ENCODE data around the gene RBM5. TPM values are rescaled to one million over a fixed set of nuclear protein-coding genes. Genes with fewer than 3 reads are reported as not detected.

Gene RBM5
- polyA plus RNA-seq, 6 donors from 2014 or later = 33.9 to 88.8 (median 37.7) TPM

DNA sequence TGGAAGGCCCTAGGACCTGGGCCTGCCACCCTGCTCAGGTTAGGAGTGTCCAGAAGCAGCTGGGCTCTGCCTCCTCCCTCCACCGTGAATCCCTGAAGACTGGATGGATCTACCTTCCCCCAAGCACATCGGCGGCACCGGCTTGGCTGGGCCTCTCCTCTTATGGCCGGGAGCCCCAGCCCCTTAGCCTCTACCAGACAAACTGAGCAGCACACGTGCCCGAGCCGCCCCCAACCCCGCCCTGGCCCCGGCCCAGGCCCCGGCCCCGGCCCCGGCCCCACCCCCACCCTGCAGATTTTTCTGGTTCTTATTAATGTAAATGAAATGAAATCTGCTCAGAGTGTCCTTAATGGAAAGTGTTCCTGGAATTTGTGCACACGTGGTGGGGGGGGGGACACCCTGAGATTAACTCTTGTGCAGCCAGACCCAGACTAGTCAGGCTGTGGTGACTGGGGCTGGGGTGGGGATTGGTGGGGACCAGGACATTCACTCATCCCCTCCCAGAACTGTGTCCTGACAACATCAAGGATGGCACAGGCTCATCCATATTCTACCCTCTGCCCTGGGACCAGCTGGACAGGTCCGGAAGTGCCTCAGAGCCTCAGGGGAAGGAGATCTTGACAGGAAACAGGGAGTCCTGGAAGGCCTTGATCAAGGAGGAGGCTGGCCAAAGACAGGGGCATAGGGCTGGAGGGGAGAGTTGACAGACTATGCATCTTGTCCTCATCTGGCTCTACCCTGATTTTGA is 35.5 kb downstream of the RBM5 start:
- Mint-ChIP-seq H3K27me3 (no peaks in the 10 kb centered on the region), H3K9me3 (no peaks in the 10 kb centered on the region), H3K36me3 (no peaks in the 10 kb centered on the region), H3K4me3 (no peak overlapping the region), H3K27ac (peak overlapping the region in 1 of 6 donors; percentile 63), H3K4me1 (peaks cover 6 to 10% (median 7%) of the 10 kb centered on the region in 3 donors)
- ATAC-seq (ENCODE audit: low read depth in 2 of 2) = no peak
- no peak for DNase-seq

DNA sequence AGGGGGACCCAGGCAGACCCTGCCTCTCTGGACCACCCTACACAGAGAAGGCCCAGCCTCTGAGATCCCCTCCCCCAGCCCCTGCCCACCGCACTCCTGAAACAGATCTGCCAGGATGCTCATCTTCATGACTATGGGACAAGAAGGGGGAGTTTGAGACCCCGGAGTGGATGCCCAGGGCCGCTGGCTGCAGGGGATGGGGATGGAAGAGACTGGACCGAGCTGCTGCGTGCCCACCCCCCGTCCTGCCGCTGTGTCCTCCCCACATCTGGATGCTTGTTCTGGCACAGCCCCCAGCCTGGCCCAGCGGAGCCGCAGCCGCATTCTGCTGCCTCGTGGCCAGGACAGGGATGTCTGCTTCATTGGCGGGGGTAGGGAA is 36.1 kb downstream of the RBM5 start:
- no peaks in the 10 kb centered on the region for H3K9me3 Mint-ChIP-seq

DNA sequence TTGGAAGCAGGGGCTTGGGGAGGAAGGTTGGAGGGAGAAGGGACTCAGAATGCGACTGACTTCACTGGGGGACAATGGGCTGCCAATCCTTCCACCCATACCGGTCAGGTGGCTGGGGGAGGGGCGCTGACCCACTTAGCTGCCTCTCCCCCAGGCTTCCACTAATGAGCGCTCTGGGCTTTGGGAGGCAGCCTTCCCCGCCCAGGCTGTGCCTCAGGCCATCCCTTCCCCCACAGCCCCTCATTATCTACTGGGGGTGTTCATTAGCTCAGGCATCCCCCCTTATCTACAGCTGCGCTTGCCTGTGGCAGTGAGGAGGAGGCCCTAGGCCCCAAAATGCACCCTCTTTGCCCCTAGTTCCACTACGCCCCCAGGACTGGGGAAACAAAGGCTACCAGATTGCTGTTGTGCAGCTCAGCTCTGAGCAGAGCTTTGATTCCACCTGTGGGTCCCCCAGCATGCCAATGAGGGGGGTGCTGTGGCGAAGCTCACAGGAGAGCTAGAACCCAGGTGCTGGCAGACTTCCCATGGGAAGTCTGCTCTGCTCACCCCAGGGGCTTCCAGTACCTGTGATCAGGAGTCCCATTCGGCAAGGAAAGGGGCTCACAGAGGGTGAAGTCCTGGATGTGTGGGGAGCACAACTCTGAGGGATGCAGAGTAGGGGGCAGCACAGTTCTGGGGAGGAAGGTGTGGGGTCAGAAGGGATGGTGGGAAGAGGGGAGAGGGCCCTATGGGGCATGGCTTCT is 37.0 kb downstream of the RBM5 start:
- H3K9me3 Mint-ChIP-seq = no peaks in the 10 kb centered on the region
- no peaks in the 10 kb centered on the region for H3K27me3 Mint-ChIP-seq
- no peak for ATAC-seq (ENCODE audit: low read depth in 2 of 2)
- H3K4me3 Mint-ChIP-seq = no peak overlapping the region
- H3K36me3 Mint-ChIP-seq = no peaks in the 10 kb centered on the region
- H3K27ac Mint-ChIP-seq = no peak overlapping the region
- no peak for DNase-seq
- peaks cover 6 to 10% (median 7%) of the 10 kb centered on the region in 3 donors for H3K4me1 Mint-ChIP-seq

More for the DNA sequence above, 36.1 kb downstream of the RBM5 start:
- H3K4me3 Mint-ChIP-seq = no peak overlapping the region
- no peak overlapping the region for H3K27ac Mint-ChIP-seq
- H3K27me3 Mint-ChIP-seq = no peaks in the 10 kb centered on the region
- ATAC-seq (ENCODE audit: low read depth in 2 of 2) (no peak), DNase-seq (no peak)
- peaks cover 6 to 10% (median 7%) of the 10 kb centered on the region in 3 donors for H3K4me1 Mint-ChIP-seq
- no peaks in the 10 kb centered on the region for H3K36me3 Mint-ChIP-seq

DNA sequence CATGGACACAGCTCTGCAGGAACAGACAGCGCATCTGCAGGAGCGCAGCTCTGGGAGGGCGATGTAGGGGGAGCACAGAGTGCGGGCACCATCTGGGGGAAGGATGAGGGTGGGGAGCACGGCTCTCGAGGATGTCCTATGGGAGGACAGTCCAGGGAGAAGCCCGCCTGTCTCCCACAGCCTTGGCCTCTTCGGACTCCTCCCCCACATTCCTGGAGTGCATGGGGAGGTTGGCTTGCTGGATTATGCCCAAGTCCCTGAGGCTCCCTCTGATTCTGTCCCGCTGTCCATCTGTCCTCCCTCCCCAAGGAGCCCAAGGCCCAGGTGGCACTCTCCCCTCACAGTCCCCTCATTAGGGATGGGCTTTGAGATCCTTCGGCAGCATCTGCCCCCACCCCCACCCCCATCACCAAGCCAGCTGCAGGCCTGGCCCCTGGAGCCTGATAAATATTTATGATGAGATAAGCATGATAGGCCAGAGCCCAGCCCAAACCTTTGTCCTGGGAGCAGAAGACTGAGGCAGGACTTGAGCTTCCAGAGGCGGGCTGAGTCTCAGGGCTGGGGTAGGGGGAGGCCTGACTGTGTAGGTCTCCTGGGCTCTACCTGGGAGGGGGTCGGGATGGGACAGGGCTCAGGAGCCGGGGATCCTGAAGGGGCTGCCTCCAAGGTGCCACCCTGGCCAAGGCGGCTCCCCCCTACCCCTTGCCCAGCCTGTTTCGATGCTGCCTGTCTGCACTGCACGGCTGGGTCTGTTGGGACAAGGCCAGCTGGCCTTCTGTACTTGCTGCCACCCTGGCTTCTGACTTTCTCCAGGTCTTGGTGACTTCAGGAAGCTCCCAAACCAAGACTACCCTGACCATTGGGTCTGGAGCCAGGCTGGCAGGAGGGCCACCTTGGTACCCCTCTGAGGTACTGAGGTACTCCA is 37.8 kb downstream of the RBM5 start:
- Mint-ChIP-seq H3K4me1 (peaks cover 6 to 10% (median 7%) of the 10 kb centered on the region in 3 donors), H3K36me3 (no peaks in the 10 kb centered on the region), H3K9me3 (no peaks in the 10 kb centered on the region), H3K4me3 (no peak overlapping the region), H3K27me3 (no peaks in the 10 kb centered on the region), H3K27ac (no peak overlapping the region)
- ATAC-seq (ENCODE audit: low read depth in 2 of 2) (no peak), DNase-seq (no peak)

DNA sequence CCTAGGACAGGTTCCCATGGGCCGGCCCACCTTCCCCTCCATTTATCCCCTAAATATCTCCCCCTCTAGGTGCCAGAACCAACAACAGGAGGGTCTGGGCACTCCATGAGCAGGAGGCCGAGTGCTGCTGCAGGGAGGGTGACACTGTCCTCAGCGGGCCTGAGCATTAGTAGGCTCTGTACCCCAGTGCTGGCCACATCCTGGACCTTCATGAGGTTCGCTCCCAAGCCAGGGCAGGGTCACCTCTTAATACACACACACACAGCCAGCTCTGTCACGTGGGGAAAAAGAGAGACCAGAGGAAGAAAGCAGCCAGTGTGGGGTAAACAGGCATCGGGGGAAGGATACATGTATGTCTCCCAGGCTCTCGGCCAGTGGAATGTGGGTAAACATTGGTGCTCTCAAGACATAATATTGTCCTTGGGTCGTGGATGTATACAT is 38.6 kb downstream of the RBM5 start:
- DNase-seq = no peak
- Mint-ChIP-seq H3K4me3 (peak overlapping the region in 1 of 8 donors; percentile 5), H3K27ac (no peak overlapping the region), H3K4me1 (peaks cover 6 to 9% (median 7%) of the 10 kb centered on the region in 3 donors), H3K9me3 (no peaks in the 10 kb centered on the region), H3K36me3 (no peaks in the 10 kb centered on the region), H3K27me3 (no peaks in the 10 kb centered on the region)
- ATAC-seq (ENCODE audit: low read depth in 2 of 2) = no peak

DNA sequence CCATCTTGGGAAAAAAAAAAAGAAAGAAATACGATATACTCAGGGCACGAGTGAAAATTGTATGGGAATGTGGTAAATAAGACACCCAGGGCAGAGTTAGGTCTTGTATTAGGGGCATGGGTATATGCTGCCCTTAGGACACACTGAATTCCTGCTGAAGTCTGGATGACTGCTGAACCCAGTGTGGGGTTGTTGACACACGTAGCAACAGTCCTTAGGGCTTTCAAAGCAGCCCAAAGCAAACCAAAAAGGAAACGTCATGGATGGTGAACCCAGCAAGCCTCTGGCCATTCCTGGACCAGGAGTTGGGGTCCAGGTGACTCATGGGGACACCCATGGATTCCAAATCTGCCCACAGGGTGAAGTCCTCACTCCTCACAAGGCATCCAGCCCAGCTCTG is 39.3 kb downstream of the RBM5 start:
- H3K4me3 Mint-ChIP-seq = no peak overlapping the region
- H3K36me3 Mint-ChIP-seq = no peaks in the 10 kb centered on the region
- H3K4me1 Mint-ChIP-seq = peaks cover 6 to 7% (median 6%) of the 10 kb centered on the region in 3 donors
- H3K27ac Mint-ChIP-seq = no peak overlapping the region
- ATAC-seq (ENCODE audit: low read depth in 2 of 2) = no peak
- no peak for DNase-seq
- no peaks in the 10 kb centered on the region for H3K9me3 Mint-ChIP-seq
- peaks cover 0 to 2% (median 0%) of the 10 kb centered on the region in 3 donors for H3K27me3 Mint-ChIP-seq

DNA sequence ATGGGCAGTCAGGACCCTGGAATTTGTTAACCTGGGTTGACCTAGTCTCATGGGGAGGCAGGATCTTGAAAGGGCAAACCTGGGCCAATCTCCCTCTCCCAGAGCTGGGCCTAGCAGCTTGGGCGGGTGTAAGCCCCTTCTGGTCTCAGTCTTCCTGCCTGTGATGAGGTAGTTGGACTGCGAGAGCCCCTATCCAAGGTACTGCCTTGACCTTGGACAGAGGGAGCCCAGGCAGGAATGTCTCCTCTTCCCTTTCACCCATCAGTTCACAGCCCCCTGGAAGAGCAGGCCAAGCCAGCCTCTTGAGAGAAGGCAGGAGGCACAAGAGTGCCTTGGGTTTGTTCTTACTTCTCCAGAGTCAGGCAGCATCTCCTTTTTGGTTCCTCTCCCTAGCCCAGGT is 41.7 kb downstream of the RBM5 start:
- Mint-ChIP-seq H3K27me3 (peaks cover 0 to 18% (median 0%) of the 10 kb centered on the region in 3 donors), H3K4me1 (no peaks in the 10 kb centered on the region), H3K9me3 (no peaks in the 10 kb centered on the region), H3K27ac (no peak overlapping the region), H3K36me3 (no peaks in the 10 kb centered on the region), H3K4me3 (no peak overlapping the region)
- DNase-seq = no peak
- ATAC-seq (ENCODE audit: low read depth in 2 of 2) = no peak

DNA sequence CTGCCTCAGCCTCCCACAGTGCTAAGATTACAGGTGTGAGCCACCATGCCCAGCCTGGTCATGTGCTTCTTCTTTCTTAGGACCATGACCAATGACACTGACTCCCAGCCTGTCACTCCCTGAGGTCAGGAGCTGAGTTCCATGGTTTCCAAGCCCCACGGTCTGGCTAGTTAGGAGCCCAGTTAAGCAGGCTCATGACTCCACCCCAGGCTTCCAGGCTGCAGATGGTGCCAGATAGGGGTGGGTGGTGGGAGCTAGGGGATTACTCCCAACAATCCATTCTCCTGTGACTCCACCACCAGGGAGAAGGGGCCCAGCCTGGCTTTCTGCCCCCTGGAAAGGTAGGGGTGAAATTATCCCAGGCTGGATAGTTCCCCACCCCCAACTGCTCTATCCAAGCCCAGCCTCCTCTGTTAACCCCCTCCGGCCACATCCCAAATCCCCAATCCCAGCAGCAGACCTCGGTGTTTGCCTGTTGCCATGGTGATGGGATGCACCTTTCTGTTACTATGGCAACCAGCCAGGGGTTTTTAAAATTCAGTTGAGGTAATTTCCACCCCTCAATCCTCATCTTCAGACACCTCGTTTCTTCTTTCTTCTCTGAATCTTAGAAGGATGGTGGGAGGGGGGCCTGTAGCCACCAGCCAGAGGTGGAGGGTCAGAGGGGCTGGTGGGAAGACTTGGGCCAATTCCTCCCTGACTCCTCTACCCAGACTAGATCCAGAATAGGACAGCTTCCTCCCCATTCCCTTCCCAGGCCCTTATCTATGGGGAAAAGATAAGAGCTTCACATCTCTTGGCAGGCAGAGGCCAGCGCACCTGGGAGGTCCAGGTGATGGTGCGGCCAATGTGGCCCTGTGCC is 43.9 kb downstream of the RBM5 start:
- Mint-ChIP-seq H3K9me3 (no peaks in the 10 kb centered on the region), H3K27me3 (peaks cover 0 to 26% (median 0%) of the 10 kb centered on the region in 3 donors), H3K27ac (peak overlapping the region in 2 of 6 donors; percentile 42 to 65), H3K4me1 (no peaks in the 10 kb centered on the region), H3K36me3 (no peaks in the 10 kb centered on the region), H3K4me3 (peak overlapping the region in 1 of 8 donors; percentile 55)
- ATAC-seq (ENCODE audit: low read depth in 2 of 2) (no peak), DNase-seq (no peak)

DNA sequence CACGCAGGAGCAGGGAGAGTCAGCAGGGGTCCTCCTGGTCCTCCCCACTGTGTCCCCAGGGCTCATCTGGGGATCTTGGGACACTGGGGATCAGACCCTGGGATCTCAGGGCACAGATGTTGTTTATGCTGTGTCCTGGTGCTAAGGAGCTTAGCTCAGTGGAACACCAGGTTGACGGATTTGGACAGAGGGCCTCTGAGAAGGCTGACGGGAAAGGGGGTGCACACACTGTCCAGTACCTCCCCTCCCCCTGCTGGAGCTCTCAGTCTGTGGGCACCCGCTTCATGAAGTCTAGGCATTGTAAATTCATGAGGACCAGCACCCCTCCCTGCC is 44.5 kb downstream of the RBM5 start:
- H3K27me3 Mint-ChIP-seq = peaks cover 0 to 28% (median 2%) of the 10 kb centered on the region in 3 donors
- H3K4me3 Mint-ChIP-seq = peak overlapping the region in 1 of 8 donors; percentile 82
- no peaks in the 10 kb centered on the region for H3K9me3 Mint-ChIP-seq
- DNase-seq (no peak), ATAC-seq (ENCODE audit: low read depth in 2 of 2) (no peak)
- H3K27ac Mint-ChIP-seq = no peak overlapping the region
- H3K36me3 Mint-ChIP-seq = no peaks in the 10 kb centered on the region
- peaks cover 0 to 1% (median under 1%) of the 10 kb centered on the region in 3 donors for H3K4me1 Mint-ChIP-seq

DNA sequence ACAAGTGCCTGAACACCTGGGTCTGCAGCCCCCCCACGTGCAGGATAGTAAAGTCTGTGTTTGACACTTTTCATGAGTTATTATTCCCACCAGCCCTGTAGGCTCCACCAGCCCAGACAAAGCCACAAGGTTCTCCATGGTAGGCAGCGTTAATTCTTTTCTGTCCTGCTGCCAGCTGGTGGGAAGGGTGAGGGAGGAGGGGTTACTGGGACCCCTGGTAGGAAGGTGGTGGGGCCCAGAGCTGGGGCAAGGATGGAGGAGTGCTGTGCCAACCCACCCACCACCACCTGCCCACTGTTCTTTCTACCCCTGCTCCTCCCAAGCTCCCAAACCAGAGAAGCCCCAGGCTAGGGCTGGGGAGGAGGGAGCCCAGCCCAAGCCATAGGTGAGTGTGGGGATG is 45.6 kb downstream of the RBM5 start:
- no peak for ATAC-seq (ENCODE audit: low read depth in 2 of 2)
- Mint-ChIP-seq H3K27me3 (peaks cover 0 to 38% (median 12%) of the 10 kb centered on the region in 3 donors), H3K4me1 (peaks cover 4 to 10% (median 5%) of the 10 kb centered on the region in 3 donors), H3K27ac (no peak overlapping the region), H3K4me3 (no peak overlapping the region), H3K9me3 (no peaks in the 10 kb centered on the region), H3K36me3 (no peaks in the 10 kb centered on the region)
- no peak for DNase-seq

DNA sequence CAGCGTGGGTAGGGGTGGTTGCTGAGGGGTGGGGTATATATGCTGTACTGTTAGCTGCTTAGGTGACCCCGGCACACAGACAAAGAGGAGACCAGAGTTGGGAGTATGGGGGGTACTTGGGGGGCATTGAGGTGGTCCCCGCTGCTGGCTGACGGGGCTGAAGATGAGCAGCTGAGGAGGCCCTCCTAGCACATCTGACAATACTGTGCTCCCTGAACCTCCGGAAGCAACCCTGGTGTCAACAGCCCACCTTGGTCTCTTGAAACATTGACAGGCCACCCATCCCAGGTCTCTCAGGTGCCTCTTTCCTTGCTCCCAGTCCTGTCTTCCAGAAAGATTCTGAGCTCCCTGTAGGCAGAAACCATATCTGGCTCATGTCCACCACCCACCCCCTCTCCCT is 47.2 kb downstream of the RBM5 start:
- no peak overlapping the region for H3K27ac Mint-ChIP-seq
- H3K4me1 Mint-ChIP-seq = peaks cover 4 to 10% (median 5%) of the 10 kb centered on the region in 3 donors
- DNase-seq = no peak
- no peaks in the 10 kb centered on the region for H3K36me3 Mint-ChIP-seq
- peaks cover 0 to 48% (median 23%) of the 10 kb centered on the region in 3 donors for H3K27me3 Mint-ChIP-seq
- no peak overlapping the region for H3K4me3 Mint-ChIP-seq
- H3K9me3 Mint-ChIP-seq = no peaks in the 10 kb centered on the region
- ATAC-seq (ENCODE audit: low read depth in 2 of 2) = no peak

DNA sequence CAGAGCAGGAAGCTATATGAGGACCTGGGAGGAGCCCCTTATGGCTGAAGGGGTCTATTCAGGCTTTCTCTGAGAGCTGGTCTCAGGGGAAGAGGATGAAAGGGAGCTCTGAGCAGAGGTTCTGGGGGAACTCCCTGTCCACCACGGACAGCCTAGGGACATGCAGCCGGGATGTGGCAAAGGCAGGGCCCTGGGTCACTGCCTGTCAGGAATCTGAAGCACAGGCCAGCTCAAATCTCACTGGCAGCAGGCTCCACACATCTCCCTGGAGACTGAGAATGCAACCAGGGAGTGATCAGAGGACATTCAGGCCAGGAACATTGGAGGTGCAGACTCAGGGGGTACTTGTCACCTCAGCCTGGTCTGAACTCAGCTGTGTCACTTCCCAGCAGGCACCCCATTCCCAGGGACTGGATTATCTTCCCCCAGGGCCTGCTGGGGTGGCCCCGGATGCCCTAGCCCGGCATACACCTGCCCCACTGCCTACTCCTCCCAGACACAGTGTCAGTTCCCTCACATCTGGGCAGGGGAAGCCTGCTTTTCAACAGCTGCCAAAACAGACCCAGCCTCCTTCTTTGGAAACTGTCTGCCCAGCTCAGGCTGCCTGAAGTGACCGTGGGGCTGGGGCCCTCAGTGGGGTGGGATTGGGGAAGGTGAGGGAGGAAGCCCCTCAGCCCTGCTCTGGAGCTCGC is 48.1 kb downstream of the RBM5 start:
- no peaks in the 10 kb centered on the region for H3K36me3 Mint-ChIP-seq
- DNase-seq (no peak), ATAC-seq (ENCODE audit: low read depth in 2 of 2) (no peak)
- H3K27me3 Mint-ChIP-seq = peaks cover 0 to 49% (median 31%) of the 10 kb centered on the region in 3 donors
- H3K27ac Mint-ChIP-seq = peak overlapping the region in 1 of 6 donors; percentile 66
- peaks cover 4 to 10% (median 5%) of the 10 kb centered on the region in 3 donors for H3K4me1 Mint-ChIP-seq
- H3K4me3 Mint-ChIP-seq = no peak overlapping the region
- no peaks in the 10 kb centered on the region for H3K9me3 Mint-ChIP-seq

Measured in naive B cell (primary cell).